Measurements from ENCODE around the gene LHX2. TPM values are rescaled to one million over a fixed set of nuclear protein-coding genes. Genes with fewer than 3 reads are reported as not detected.

Gene LHX2
- total and polyA plus RNA-seq, 12 donors, result 0.06 to 0.37 (median 0.24) TPM; not detected in 9

DNA sequence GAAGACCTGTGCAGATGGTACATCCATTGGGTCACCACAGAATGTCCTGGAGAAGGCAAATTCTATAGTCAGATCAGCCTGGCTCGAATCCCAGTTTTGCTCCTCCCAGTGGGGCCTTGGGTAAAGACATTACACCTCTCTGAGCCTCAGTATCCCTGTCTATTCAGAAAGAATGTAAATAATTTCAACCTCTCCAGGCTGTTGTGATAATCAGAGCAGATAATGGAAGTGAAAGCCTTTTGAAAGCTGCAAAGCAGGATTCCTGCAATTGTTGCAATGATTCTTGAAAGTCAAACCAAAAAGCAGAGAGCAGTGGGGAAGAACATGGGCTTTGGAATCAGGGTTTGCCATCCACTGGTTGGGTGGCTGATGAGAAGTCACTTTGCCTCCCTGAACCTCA lies 63.2 kb downstream of the LHX2 start:
- TF ChIP-seq POLR2A (IDR thresholded peaks at IDR 0.05), result no peak
- TF ChIP-seq, protein P1, sequence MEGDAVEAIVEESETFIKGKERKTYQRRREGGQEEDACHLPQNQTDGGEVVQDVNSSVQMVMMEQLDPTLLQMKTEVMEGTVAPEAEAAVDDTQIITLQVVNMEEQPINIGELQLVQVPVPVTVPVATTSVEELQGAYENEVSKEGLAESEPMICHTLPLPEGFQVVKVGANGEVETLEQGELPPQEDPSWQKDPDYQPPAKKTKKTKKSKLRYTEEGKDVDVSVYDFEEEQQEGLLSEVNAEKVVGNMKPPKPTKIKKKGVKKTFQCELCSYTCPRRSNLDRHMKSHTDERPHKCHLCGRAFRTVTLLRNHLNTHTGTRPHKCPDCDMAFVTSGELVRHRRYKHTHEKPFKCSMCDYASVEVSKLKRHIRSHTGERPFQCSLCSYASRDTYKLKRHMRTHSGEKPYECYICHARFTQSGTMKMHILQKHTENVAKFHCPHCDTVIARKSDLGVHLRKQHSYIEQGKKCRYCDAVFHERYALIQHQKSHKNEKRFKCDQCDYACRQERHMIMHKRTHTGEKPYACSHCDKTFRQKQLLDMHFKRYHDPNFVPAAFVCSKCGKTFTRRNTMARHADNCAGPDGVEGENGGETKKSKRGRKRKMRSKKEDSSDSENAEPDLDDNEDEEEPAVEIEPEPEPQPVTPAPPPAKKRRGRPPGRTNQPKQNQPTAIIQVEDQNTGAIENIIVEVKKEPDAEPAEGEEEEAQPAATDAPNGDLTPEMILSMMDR (IDR thresholded peaks at IDR 0.05), result no peak
- WGBS, 4 donors, result 58 to 76% (median 63%) methylated on average over 1 of the region's 1 CpG
- intact Hi-C loops (cut with DNase I), result no loop called here
- Histone ChIP-seq H3K4me1 (replicated peaks in 1 of 2) (no peaks in the 10 kb centered on the region), H3K4me3 (no peak overlapping the region), H3K27ac (no peak overlapping the region), H3K9me3 (replicated peaks in 1 of 3) (no peaks in the 10 kb centered on the region), H3K36me3 (replicated peaks in 1 of 2) (no peaks in the 10 kb centered on the region), H3K27me3 (peaks cover 3% of the 10 kb centered on the region)
- no peak for DNase-seq

- Histone ChIP-seq H3K27ac (no peak overlapping the region), H3K9me3 (replicated peaks in 1 of 3) (no peaks in the 10 kb centered on the region), H3K4me3 (no peak overlapping the region), H3K4me1 (replicated peaks in 1 of 2) (no peaks in the 10 kb centered on the region), H3K27me3 (peaks cover 3% of the 10 kb centered on the region), H3K36me3 (replicated peaks in 1 of 2) (no peaks in the 10 kb centered on the region)
- DNase-seq, result no peak
- WGBS, 4 donors, result 79 to 88% (median 84%) methylated on average over 3 of the region's 3 CpGs
- TF ChIP-seq POLR2A (IDR thresholded peaks at IDR 0.05), result no peak
- TF ChIP-seq, protein P1 (IDR thresholded peaks at IDR 0.05), result no peak
- intact Hi-C loops (cut with DNase I), result no loop called here
These were observed 64.2 kb downstream of the LHX2 start for GRCh38 chr9:124075761-124076160.

GRCh38 chr9:124077915-124078572 lies 66.5 kb downstream of the LHX2 start:
- peak; percentile 54 to 78 (median 69) for DNase-seq
- TF ChIP-seq POLR2A (IDR thresholded peaks at IDR 0.05), result no peak
- TF ChIP-seq, protein P1 (IDR thresholded peaks at IDR 0.05), result no peak
- 71 to 79% (median 73%) methylated on average over 3 of the region's 3 CpGs for WGBS, 4 donors

GRCh38 chr9:124078641-124079040 lies 67.1 kb downstream of the LHX2 start:
- Histone ChIP-seq H3K9me3 (replicated peaks in 1 of 3) (no peaks in the 10 kb centered on the region), H3K4me3 (no peak overlapping the region), H3K27ac (peak overlapping the region in 1 of 5 donors; percentile 31), H3K27me3 (no peaks in the 10 kb centered on the region), H3K4me1 (replicated peaks in 1 of 2) (no peaks in the 10 kb centered on the region), H3K36me3 (replicated peaks in 1 of 2) (no peaks in the 10 kb centered on the region)
- TF ChIP-seq POLR2A (IDR thresholded peaks at IDR 0.05), result no peak
- DNase-seq, result peak in 1 of 7 donors; percentile 11
- intact Hi-C loops (cut with DNase I), result no loop called here
- 71 to 80% (median 75%) methylated on average over 4 of the region's 4 CpGs for WGBS, 4 donors

More at GRCh38 chr9:124077915-124078572, 66.5 kb downstream of the LHX2 start:
- Histone ChIP-seq H3K4me3 (no peak overlapping the region), H3K9me3 (replicated peaks in 1 of 3) (no peaks in the 10 kb centered on the region), H3K27me3 (no peaks in the 10 kb centered on the region), H3K4me1 (replicated peaks in 1 of 2) (no peaks in the 10 kb centered on the region), H3K27ac (peak overlapping the region in 1 of 5 donors; percentile 31), H3K36me3 (replicated peaks in 1 of 2) (no peaks in the 10 kb centered on the region)
- intact Hi-C loops (cut with DNase I), result no loop called here

All from adrenal gland (tissue), 12 donors.